ENCODE data around the gene SYNE4.

DNA sequence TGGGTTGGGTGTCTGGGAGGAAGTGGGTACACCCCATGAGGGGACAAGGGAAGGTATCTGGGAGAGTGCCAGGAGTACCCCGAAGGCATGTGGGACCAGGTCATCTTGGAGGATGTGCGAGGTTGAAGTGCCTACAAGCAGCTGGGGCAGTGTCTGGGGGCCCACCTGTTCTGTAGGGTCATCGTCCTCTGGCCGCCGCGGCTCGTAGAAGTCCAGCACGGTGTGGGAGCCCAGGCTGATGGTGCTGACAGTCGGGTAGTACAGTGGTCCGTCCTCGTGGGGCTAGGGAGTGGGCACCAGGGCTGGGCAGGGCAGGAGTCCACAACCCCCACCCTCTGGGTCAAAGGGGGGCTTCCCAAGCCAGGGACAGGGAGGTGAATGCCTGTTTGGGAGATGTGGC is 1.8 kb upstream of the SYNE4 start:
- TF ChIP-seq, protein P1, sequence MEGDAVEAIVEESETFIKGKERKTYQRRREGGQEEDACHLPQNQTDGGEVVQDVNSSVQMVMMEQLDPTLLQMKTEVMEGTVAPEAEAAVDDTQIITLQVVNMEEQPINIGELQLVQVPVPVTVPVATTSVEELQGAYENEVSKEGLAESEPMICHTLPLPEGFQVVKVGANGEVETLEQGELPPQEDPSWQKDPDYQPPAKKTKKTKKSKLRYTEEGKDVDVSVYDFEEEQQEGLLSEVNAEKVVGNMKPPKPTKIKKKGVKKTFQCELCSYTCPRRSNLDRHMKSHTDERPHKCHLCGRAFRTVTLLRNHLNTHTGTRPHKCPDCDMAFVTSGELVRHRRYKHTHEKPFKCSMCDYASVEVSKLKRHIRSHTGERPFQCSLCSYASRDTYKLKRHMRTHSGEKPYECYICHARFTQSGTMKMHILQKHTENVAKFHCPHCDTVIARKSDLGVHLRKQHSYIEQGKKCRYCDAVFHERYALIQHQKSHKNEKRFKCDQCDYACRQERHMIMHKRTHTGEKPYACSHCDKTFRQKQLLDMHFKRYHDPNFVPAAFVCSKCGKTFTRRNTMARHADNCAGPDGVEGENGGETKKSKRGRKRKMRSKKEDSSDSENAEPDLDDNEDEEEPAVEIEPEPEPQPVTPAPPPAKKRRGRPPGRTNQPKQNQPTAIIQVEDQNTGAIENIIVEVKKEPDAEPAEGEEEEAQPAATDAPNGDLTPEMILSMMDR (IDR thresholded peaks at IDR 0.05 in 4 of 5, conservative IDR thresholded peaks at IDR 0.05 in 1 of 5) = no peak
- TF ChIP-seq POLR2A (IDR thresholded peaks at IDR 0.05) = no peak
